ENCODE data around the gene KRT75. TPM values are rescaled to one million over a fixed set of nuclear protein-coding genes. Genes with fewer than 3 reads are reported as not detected.

The KRT75 gene
- total RNA-seq, 2 donors from 2014 or later = 0.10 TPM; not detected in 1

DNA sequence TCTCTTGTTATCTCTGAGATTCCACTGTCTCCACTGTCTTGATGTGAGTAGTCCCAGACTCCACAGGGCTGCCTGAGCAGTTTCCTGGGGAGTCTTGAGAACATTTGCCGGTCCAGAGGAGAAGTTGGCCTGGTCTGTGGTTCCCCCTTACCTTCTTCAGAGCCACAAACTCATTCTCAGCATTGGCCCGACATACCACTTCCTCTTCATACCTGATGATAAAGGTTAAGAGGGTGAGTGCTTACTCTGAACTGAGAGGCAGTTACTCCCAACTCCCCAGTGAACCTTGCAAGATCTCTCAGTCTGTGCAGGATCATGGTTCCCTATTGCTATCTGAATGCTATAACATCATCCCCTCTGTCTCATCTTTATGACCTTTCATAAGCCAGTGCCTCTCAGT lies 51.3 kb downstream of the KRT75 start:
- TF ChIP-seq CTCF (IDR thresholded peaks at IDR 0.05) = no peak
- Histone ChIP-seq H3K36me3 (no peaks in the 10 kb centered on the region), H3K4me1 (no peaks in the 10 kb centered on the region), H3K27me3 (no peaks in the 10 kb centered on the region), H3K9ac (ENCODE audit: low read depth in 2 of 2, low read length in 2 of 2) (no peak overlapping the region), H3K9me3 (no peaks in the 10 kb centered on the region), H3K4me3 (no peak overlapping the region), H3K27ac (no peak overlapping the region)
- intact Hi-C loops (cut with DNase I) = no loop called here
- DNase-seq = no peak

DNA sequence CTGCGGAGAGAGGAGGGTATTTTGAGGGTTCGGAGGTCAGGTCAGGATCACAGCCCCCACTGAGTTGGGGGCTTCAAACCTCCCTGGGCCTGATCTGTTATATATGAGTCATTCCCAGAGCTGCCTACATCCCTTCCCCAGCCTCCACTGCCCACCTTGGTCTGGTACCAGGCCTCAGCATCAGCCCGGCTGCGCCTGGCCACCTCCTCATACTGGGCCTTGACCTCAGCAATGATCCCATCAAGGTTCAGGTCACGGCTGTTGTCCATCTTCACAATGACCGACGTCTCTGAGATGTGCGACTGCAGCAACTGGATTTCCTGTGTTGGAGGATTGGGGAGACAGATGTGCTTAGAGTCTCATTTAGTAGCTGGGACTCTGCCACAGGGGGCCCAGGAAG lies 53.0 kb downstream of the KRT75 start:
- no peak overlapping the region for H3K27ac ChIP-seq
- no peaks in the 10 kb centered on the region for H3K27me3 ChIP-seq
- DNase-seq = no peak
- no peak overlapping the region for H3K9ac ChIP-seq (ENCODE audit: low read depth in 2 of 2, low read length in 2 of 2)
- H3K36me3 ChIP-seq = no peaks in the 10 kb centered on the region
- no peaks in the 10 kb centered on the region for H3K4me1 ChIP-seq
- intact Hi-C loops (cut with DNase I) = no loop called here
- TF ChIP-seq CTCF (IDR thresholded peaks at IDR 0.05) = no peak
- no peaks in the 10 kb centered on the region for H3K9me3 ChIP-seq
- no peak overlapping the region for H3K4me3 ChIP-seq

DNA sequence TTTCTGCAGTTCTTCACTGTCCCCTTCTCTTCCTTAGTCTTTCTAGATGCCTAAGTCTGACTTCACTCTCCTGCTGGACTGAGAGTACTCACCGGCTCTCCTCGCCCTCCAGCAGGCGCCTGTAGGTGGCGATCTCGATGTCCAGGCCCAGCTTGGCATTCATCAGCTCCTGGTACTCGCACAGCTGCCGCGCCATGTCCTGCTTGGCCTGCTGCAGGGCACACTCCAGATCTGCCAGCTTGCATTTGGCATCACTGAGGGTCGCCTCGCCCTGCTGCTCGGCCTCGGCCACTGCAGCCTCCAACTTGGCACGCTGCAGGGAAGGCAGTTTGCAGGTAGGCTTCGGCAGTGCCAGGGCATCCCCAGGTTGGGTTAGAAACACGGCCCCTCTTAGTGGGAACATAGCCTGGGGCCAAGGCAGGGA lies 53.9 kb downstream of the KRT75 start:
- no peak overlapping the region for H3K9ac ChIP-seq (ENCODE audit: low read depth in 2 of 2, low read length in 2 of 2)
- no peak overlapping the region for H3K27ac ChIP-seq
- H3K27me3 ChIP-seq = no peaks in the 10 kb centered on the region
- peak; percentile 34 for TF ChIP-seq CTCF (IDR thresholded peaks at IDR 0.05)
- DNase-seq = peak; percentile 34
- H3K9me3 ChIP-seq = no peaks in the 10 kb centered on the region
- H3K36me3 ChIP-seq = no peaks in the 10 kb centered on the region
- H3K4me1 ChIP-seq = no peaks in the 10 kb centered on the region
- intact Hi-C loops (cut with DNase I) = no loop called here
- no peak overlapping the region for H3K4me3 ChIP-seq

GRCh38 chr12:52379536-52379935 lies 54.6 kb downstream of the KRT75 start:
- intact Hi-C loops (cut with DNase I) = loop anchor here (10.0 kb wide), 1 partner anchor 595 kb away; no protein-coding TSS in a partner anchor
- Histone ChIP-seq H3K27me3 (no peaks in the 10 kb centered on the region), H3K36me3 (no peaks in the 10 kb centered on the region), H3K27ac (no peak overlapping the region), H3K9me3 (no peaks in the 10 kb centered on the region), H3K4me1 (no peaks in the 10 kb centered on the region), H3K4me3 (no peak overlapping the region), H3K9ac (ENCODE audit: low read depth in 2 of 2, low read length in 2 of 2) (no peak overlapping the region)
- TF ChIP-seq CTCF (IDR thresholded peaks at IDR 0.05) = no peak
- DNase-seq = no peak

DNA sequence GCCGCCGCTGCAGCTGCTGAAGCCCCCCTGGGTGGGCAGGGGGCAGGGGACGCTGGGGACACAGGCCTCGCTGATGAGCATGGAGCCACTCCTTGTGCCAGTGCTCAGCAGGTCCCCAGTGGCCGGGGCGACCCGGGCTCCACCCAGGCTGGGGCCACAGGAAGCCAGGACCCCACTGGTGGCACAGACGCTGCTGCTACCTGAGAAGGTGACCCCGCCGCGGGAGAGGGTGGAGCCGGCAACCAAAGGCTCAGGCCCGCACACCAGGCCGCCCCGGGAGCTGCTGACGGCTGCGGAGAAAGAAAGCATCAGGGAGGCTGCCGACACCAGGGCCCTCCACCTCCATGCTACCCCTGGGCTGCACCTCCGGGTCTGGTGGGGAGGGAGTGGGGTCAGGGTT lies 56.1 kb downstream of the KRT75 start:
- Histone ChIP-seq H3K27ac (no peak overlapping the region), H3K9ac (ENCODE audit: low read depth in 2 of 2, low read length in 2 of 2) (no peak overlapping the region), H3K27me3 (no peaks in the 10 kb centered on the region), H3K4me1 (no peaks in the 10 kb centered on the region), H3K4me3 (no peak overlapping the region), H3K36me3 (no peaks in the 10 kb centered on the region), H3K9me3 (no peaks in the 10 kb centered on the region)
- DNase-seq = no peak
- intact Hi-C loops (cut with DNase I) = loop anchor here (10.0 kb wide), 1 partner anchor 597 kb away; no protein-coding TSS in a partner anchor
- no peak for TF ChIP-seq CTCF (IDR thresholded peaks at IDR 0.05)

All from colonic mucosa (tissue), 4 donors.